Upper lobe of left lung (tissue), 6 donors: Measurements from ENCODE around the gene PCCA. TPM values are rescaled to one million over a fixed set of nuclear protein-coding genes. Genes with fewer than 3 reads are reported as not detected.

Source experiments
- ATAC-seq, 2 donors: fragments of 200-7000 bp; cut with Tn5 transposase; one replicate each; pipeline ENCODE4 v1.9.1; 2022; ENCODE audit warnings: mild to moderate bottlenecking in 2 of 2, moderate library complexity in 2 of 2; ENCODE audit not compliant: low FRiP score in 2 of 2
- DNase-seq, 2 donors: peaks; one replicate each; pipeline ENCODE4 v3.0.0-alpha.2; 2019 to 2020
- H3K27ac ChIP-seq, 4 donors: fragments of 200-600 bp; sonication (generic); one replicate each; pipeline ENCODE4 v1.5.1; 2016 to 2019
- H3K27me3 ChIP-seq, 4 donors: fragments of 200-600 bp; sonication (generic); one replicate each; pipeline ENCODE4 v1.5.1; 2017 to 2019
- H3K36me3 ChIP-seq, 4 donors: fragments of 200-600 bp; sonication (generic); one replicate each; pipeline ENCODE4 v1.5.1; 2016 to 2019
- H3K4me1 ChIP-seq, 4 donors: fragments of 200-600 bp; sonication (generic); one replicate each; pipeline ENCODE4 v1.5.1; 2018 to 2019
- H3K4me3 ChIP-seq, 4 donors: fragments of 200-600 bp; sonication (generic); one replicate each; pipeline ENCODE4 v1.5.1; 2017 to 2019; ENCODE audit warnings: mild to moderate bottlenecking in 2 of 4, moderate library complexity in 1 of 4
- H3K9me3 ChIP-seq, 4 donors: fragments of 200-600 bp; sonication (generic); one replicate each; pipeline ENCODE4 v1.5.1; 2018 to 2019
- CTCF ChIP-seq, 6 experiments: fragments of 450-650 bp in 4 of 6; fragments of 200-600 bp in 2 of 6; sonication (generic) in 2 of 6; IDR thresholded peaks; one replicate each; pipeline ENCODE4 v1.5.1; 2016 to 2019; ENCODE audit warnings: antibody characterized with exemption in 6 of 6
- EP300 ChIP-seq, 4 donors: sonication (generic); formaldehyde crosslinking; IDR thresholded peaks; one replicate each; pipeline ENCODE4 v1.5.1; 2017; ENCODE audit warnings: antibody characterized with exemption in 4 of 4, control low read depth in 2 of 4
- POLR2A ChIP-seq, 4 donors: fragments of 450-650 bp; IDR thresholded peaks; one replicate each; pipeline ENCODE4 v1.5.1; 2016 to 2017; ENCODE audit warnings: antibody characterized with exemption in 4 of 4, mild to moderate bottlenecking in 2 of 4
- POLR2AphosphoS5 ChIP-seq, 2 donors: sonication (generic); formaldehyde crosslinking; IDR thresholded peaks; one replicate each; pipeline ENCODE4 v1.5.1; 2017; ENCODE audit warnings: antibody characterized with exemption in 2 of 2
- WGBS, 2 donors: methylation state at CpG; one replicate each; pipeline ENCODE4 v1.1.5; 2017 to 2018; 5-methylcytosine and 5-hydroxymethylcytosine counted together
- total RNA-seq, 6 donors: library from RNA; depleted of rRNA in 4 of 6; stranded (reverse); fragments of >200 nt in 4 of 6; gene quantifications; one replicate each; pipeline versions ENCODE4 v1.1.0 to v1.2.1, GENCODE V29; 2016 to 2021
- donor health status: DM: no; HTN: no; CAD: no; lungs with moderate emphysema.
- donor health status: DM: no; HTN: yes; CAD: no; lungs with severe emphysema.

PCCA gene
- total RNA-seq, 6 donors from 2014 or later, result 23.1 to 43.4 (median 30.0) TPM

- no peak for TF ChIP-seq POLR2A (IDR thresholded peaks at IDR 0.05)
- no peak for TF ChIP-seq EP300 (IDR thresholded peaks at IDR 0.05)
- TF ChIP-seq CTCF (IDR thresholded peaks at IDR 0.05), result no peak
- TF ChIP-seq POLR2AphosphoS5 (IDR thresholded peaks at IDR 0.05), result no peak
- WGBS, 2 donors, result 77 to 83% methylated on average over 9 of the region's 9 CpGs
- Histone ChIP-seq H3K4me3 (no peak overlapping the region), H3K9me3 (no peaks in the 10 kb centered on the region), H3K4me1 (peaks cover 0 to 12% (median 8%) of the 10 kb centered on the region in 4 donors), H3K27ac (no peak overlapping the region), H3K27me3 (no peaks in the 10 kb centered on the region), H3K36me3 (peaks cover 0 to 5% (median 0%) of the 10 kb centered on the region in 4 donors)
- DNase-seq (no peak), ATAC-seq (no peak)
These were observed 428.2 kb downstream of the PCCA start for GRCh38 chr13:100517135-100517534.

- no peaks in the 10 kb centered on the region for H3K9me3 ChIP-seq
- H3K4me3 ChIP-seq, result no peak overlapping the region
- no peak for ATAC-seq
- peaks cover 0 to 12% (median 8%) of the 10 kb centered on the region in 4 donors for H3K4me1 ChIP-seq
- H3K27me3 ChIP-seq, result no peaks in the 10 kb centered on the region
- 66 to 76% methylated on average over 13 of the region's 13 CpGs for WGBS, 2 donors
- H3K27ac ChIP-seq, result no peak overlapping the region
- H3K36me3 ChIP-seq, result peaks cover 0 to 5% (median 0%) of the 10 kb centered on the region in 4 donors
- no peak for DNase-seq
- no peak for TF ChIP-seq POLR2A (IDR thresholded peaks at IDR 0.05)
- TF ChIP-seq CTCF (IDR thresholded peaks at IDR 0.05), result no peak
- no peak for TF ChIP-seq POLR2AphosphoS5 (IDR thresholded peaks at IDR 0.05)
- TF ChIP-seq EP300 (IDR thresholded peaks at IDR 0.05), result no peak
These were observed 428.8 kb downstream of the PCCA start for GRCh38 chr13:100517728-100518127.

- WGBS, 2 donors, result 89% methylated on average over 8 of the region's 8 CpGs
- Histone ChIP-seq H3K27me3 (no peaks in the 10 kb centered on the region), H3K36me3 (peaks cover 0 to 5% (median 0%) of the 10 kb centered on the region in 4 donors), H3K4me3 (no peak overlapping the region), H3K9me3 (no peaks in the 10 kb centered on the region), H3K4me1 (peaks cover 0 to 11% (median 8%) of the 10 kb centered on the region in 4 donors), H3K27ac (no peak overlapping the region)
- TF ChIP-seq CTCF (IDR thresholded peaks at IDR 0.05) (no peak), EP300 (IDR thresholded peaks at IDR 0.05) (no peak), POLR2A (IDR thresholded peaks at IDR 0.05) (no peak), POLR2AphosphoS5 (IDR thresholded peaks at IDR 0.05) (no peak)
- no peak for ATAC-seq
- DNase-seq, result no peak
These were observed 429.6 kb downstream of the PCCA start for GRCh38 chr13:100518394-100519062.

GRCh38 chr13:100519626-100520025 is 430.7 kb downstream of the PCCA start:
- TF ChIP-seq CTCF (IDR thresholded peaks at IDR 0.05), result no peak
- no peak for TF ChIP-seq EP300 (IDR thresholded peaks at IDR 0.05)
- TF ChIP-seq POLR2AphosphoS5 (IDR thresholded peaks at IDR 0.05), result no peak
- no peak for TF ChIP-seq POLR2A (IDR thresholded peaks at IDR 0.05)
- H3K4me1 ChIP-seq, result peaks cover 0 to 2% (median 1%) of the 10 kb centered on the region in 4 donors
- DNase-seq (no peak), ATAC-seq (no peak)
- peaks cover 0 to 8% (median 0%) of the 10 kb centered on the region in 4 donors for H3K36me3 ChIP-seq
- H3K27me3 ChIP-seq, result no peaks in the 10 kb centered on the region
- no peak overlapping the region for H3K4me3 ChIP-seq
- 92 to 97% methylated on average over 9 of the region's 9 CpGs for WGBS, 2 donors
- no peak overlapping the region for H3K27ac ChIP-seq
- no peaks in the 10 kb centered on the region for H3K9me3 ChIP-seq
